ENCODE results near the gene PROS1.
"Not testable (repeated sequence)": the region's sequence is repeated elsewhere in the genome, so short reads cannot be mapped to it uniquely, and the experiment has no call there.

Gene PROS1

GRCh38 chr3:93878250-93879017 is 95.3 kb downstream of the PROS1 start:
- not testable (repeated sequence) for H3K9me3 ChIP-seq (ENCODE audit: control insufficient read depth, insufficient read depth, low read length); H3K4me3 ChIP-seq (ENCODE audit: low read length); H3K36me3 ChIP-seq (ENCODE audit: control insufficient read depth, insufficient read depth, low read length); H3K27ac ChIP-seq (ENCODE audit: low read length); H3K27me3 ChIP-seq (ENCODE audit: control insufficient read depth, insufficient read depth, low read length); H3K4me1 ChIP-seq (ENCODE audit: control insufficient read depth, insufficient read depth, low read length); DNase-seq (ENCODE audit: low read depth, low spot score)
- WGBS (ENCODE audit: insufficient coverage, insufficient read length) = no CpG with 5 or more reads among the region's 3 CpGs

GRCh38 chr3:93877427-93877826 is 96.3 kb downstream of the PROS1 start:
- not testable (repeated sequence) for H3K36me3 ChIP-seq (ENCODE audit: control insufficient read depth, insufficient read depth, low read length); H3K4me3 ChIP-seq (ENCODE audit: low read length); DNase-seq (ENCODE audit: low read depth, low spot score); H3K27me3 ChIP-seq (ENCODE audit: control insufficient read depth, insufficient read depth, low read length); H3K9me3 ChIP-seq (ENCODE audit: control insufficient read depth, insufficient read depth, low read length); H3K27ac ChIP-seq (ENCODE audit: low read length); H3K4me1 ChIP-seq (ENCODE audit: control insufficient read depth, insufficient read depth, low read length)
- no CpG with 5 or more reads among the region's 4 CpGs for WGBS (ENCODE audit: insufficient coverage, insufficient read length)

DNA sequence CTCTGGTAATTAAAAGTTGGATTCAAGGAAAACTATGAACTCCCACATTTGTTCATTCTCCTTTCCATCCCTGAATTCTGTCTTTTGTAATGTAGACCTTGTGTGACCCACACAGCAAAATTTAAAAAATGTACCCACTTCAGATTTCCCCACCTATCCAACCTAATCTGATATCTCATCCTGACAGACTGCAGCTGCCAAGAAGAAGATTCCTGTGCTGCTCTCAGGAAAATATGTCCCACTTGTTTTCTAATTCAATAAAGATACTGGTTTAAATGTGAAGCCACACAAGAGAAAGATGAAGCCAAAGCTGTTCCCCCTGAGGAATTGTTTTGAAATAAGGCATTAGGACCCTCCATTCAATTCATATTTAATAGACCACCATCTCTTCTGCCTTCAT is 100.3 kb downstream of the PROS1 start:
- DNase-seq (ENCODE audit: low read depth, low spot score); H3K9me3 ChIP-seq (ENCODE audit: control insufficient read depth, insufficient read depth, low read length); H3K4me1 ChIP-seq (ENCODE audit: control insufficient read depth, insufficient read depth, low read length); H3K27ac ChIP-seq (ENCODE audit: low read length); H3K27me3 ChIP-seq (ENCODE audit: control insufficient read depth, insufficient read depth, low read length); H3K36me3 ChIP-seq (ENCODE audit: control insufficient read depth, insufficient read depth, low read length); H3K4me3 ChIP-seq (ENCODE audit: low read length): not testable (repeated sequence)

DNA sequence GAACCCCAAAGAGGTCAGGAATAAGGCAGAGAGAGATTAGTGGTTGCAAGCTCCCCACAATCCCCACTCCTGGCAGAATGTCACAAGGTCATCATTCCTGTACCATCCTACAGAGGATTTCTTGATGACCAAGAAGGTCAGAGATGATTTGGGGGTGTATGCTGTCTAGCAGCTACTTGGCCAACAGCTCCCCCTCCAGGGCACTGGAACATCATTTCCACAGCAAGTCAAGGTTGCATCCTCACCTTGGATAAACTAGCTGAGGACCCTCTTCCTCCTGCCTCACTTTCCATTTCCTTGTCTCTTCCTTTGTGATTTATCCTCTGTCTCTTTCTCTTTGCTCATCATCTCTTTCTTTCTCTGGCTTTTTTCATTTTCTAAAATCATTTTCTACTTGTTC is 106.3 kb downstream of the PROS1 start:
- Histone ChIP-seq H3K27ac (ENCODE audit: low read length) (no peak overlapping the region), H3K27me3 (ENCODE audit: control insufficient read depth, insufficient read depth, low read length) (no peaks in the 10 kb centered on the region), H3K4me1 (ENCODE audit: control insufficient read depth, insufficient read depth, low read length) (no peaks in the 10 kb centered on the region), H3K4me3 (ENCODE audit: low read length) (no peak overlapping the region), H3K9me3 (ENCODE audit: control insufficient read depth, insufficient read depth, low read length) (no peaks in the 10 kb centered on the region), H3K36me3 (ENCODE audit: control insufficient read depth, insufficient read depth, low read length) (no peaks in the 10 kb centered on the region)
- no peak for DNase-seq (ENCODE audit: low read depth, low spot score)

GRCh38 chr3:93861017-93861416 is 112.7 kb downstream of the PROS1 start:
- no CpG with 5 or more reads among the region's 2 CpGs for WGBS (ENCODE audit: insufficient coverage, insufficient read length)
- Histone ChIP-seq H3K9me3 (ENCODE audit: control insufficient read depth, insufficient read depth, low read length) (no peaks in the 10 kb centered on the region), H3K27ac (ENCODE audit: low read length) (no peak overlapping the region), H3K4me3 (ENCODE audit: low read length) (no peak overlapping the region), H3K4me1 (ENCODE audit: control insufficient read depth, insufficient read depth, low read length) (no peaks in the 10 kb centered on the region), H3K36me3 (ENCODE audit: control insufficient read depth, insufficient read depth, low read length) (no peaks in the 10 kb centered on the region), H3K27me3 (ENCODE audit: control insufficient read depth, insufficient read depth, low read length) (no peaks in the 10 kb centered on the region)
- no peak for DNase-seq (ENCODE audit: low read depth, low spot score)

- Histone ChIP-seq H3K4me1 (ENCODE audit: control insufficient read depth, insufficient read depth, low read length) (no peaks in the 10 kb centered on the region), H3K4me3 (ENCODE audit: low read length) (no peak overlapping the region), H3K36me3 (ENCODE audit: control insufficient read depth, insufficient read depth, low read length) (no peaks in the 10 kb centered on the region), H3K27me3 (ENCODE audit: control insufficient read depth, insufficient read depth, low read length) (no peaks in the 10 kb centered on the region), H3K9me3 (ENCODE audit: control insufficient read depth, insufficient read depth, low read length) (no peaks in the 10 kb centered on the region), H3K27ac (ENCODE audit: low read length) (no peak overlapping the region)
- DNase-seq (ENCODE audit: low read depth, low spot score) = no peak
- WGBS (ENCODE audit: insufficient coverage, insufficient read length) = no CpG with 5 or more reads among the region's 3 CpGs
Observed at GRCh38 chr3:93855401-93855800, 118.3 kb downstream of the PROS1 start.

GRCh38 chr3:93852228-93852627 is 121.5 kb downstream of the PROS1 start:
- H3K27me3 ChIP-seq (ENCODE audit: control insufficient read depth, insufficient read depth, low read length); DNase-seq (ENCODE audit: low read depth, low spot score); H3K4me3 ChIP-seq (ENCODE audit: low read length); H3K36me3 ChIP-seq (ENCODE audit: control insufficient read depth, insufficient read depth, low read length); H3K4me1 ChIP-seq (ENCODE audit: control insufficient read depth, insufficient read depth, low read length); H3K27ac ChIP-seq (ENCODE audit: low read length); H3K9me3 ChIP-seq (ENCODE audit: control insufficient read depth, insufficient read depth, low read length): not testable (repeated sequence)
- WGBS (ENCODE audit: insufficient coverage, insufficient read length) = no CpG with 5 or more reads among the region's 7 CpGs

GRCh38 chr3:93843981-93844380 is 129.7 kb downstream of the PROS1 start:
- no peaks in the 10 kb centered on the region for H3K4me1 ChIP-seq (ENCODE audit: control insufficient read depth, insufficient read depth, low read length)
- no peaks in the 10 kb centered on the region for H3K36me3 ChIP-seq (ENCODE audit: control insufficient read depth, insufficient read depth, low read length)
- DNase-seq (ENCODE audit: low read depth, low spot score) = no peak
- no peak overlapping the region for H3K27ac ChIP-seq (ENCODE audit: low read length)
- H3K27me3 ChIP-seq (ENCODE audit: control insufficient read depth, insufficient read depth, low read length) = no peaks in the 10 kb centered on the region
- WGBS (ENCODE audit: insufficient coverage, insufficient read length) = no CpG with 5 or more reads among the region's 5 CpGs
- no peaks in the 10 kb centered on the region for H3K9me3 ChIP-seq (ENCODE audit: control insufficient read depth, insufficient read depth, low read length)
- no peak overlapping the region for H3K4me3 ChIP-seq (ENCODE audit: low read length)

- WGBS (ENCODE audit: insufficient coverage, insufficient read length) = no CpG with 5 or more reads among the region's 1 CpG
- not testable (repeated sequence) for H3K27me3 ChIP-seq (ENCODE audit: control insufficient read depth, insufficient read depth, low read length); H3K4me3 ChIP-seq (ENCODE audit: low read length); H3K27ac ChIP-seq (ENCODE audit: low read length); H3K4me1 ChIP-seq (ENCODE audit: control insufficient read depth, insufficient read depth, low read length); H3K36me3 ChIP-seq (ENCODE audit: control insufficient read depth, insufficient read depth, low read length); H3K9me3 ChIP-seq (ENCODE audit: control insufficient read depth, insufficient read depth, low read length); DNase-seq (ENCODE audit: low read depth, low spot score)
Observed at GRCh38 chr3:93839193-93839592, 134.5 kb downstream of the PROS1 start.
